D721Med (cell line): Measurements from ENCODE around the gene TNRC6C.

ENCODE experiments used
- DNase-seq: peaks from one replicate; pipeline ENCODE4 v3.0.0; 2011; ENCODE audit warnings: low spot score; ENCODE audit not compliant: insufficient read length
- FAIRE-seq: peaks from 2 replicates; lab custom pipeline; 2011; peaks lifted over from hg19 to GRCh38; lab: Jason Lieb, UNC
- CTCF ChIP-seq: IDR thresholded peaks from 2 replicates; pipeline ENCODE4 v1.5.1; 2012; ENCODE audit warnings: mild to moderate bottlenecking, control low read depth; ENCODE audit not compliant: insufficient read depth; ENCODE audit errors: missing control alignments

The TNRC6C gene

DNA sequence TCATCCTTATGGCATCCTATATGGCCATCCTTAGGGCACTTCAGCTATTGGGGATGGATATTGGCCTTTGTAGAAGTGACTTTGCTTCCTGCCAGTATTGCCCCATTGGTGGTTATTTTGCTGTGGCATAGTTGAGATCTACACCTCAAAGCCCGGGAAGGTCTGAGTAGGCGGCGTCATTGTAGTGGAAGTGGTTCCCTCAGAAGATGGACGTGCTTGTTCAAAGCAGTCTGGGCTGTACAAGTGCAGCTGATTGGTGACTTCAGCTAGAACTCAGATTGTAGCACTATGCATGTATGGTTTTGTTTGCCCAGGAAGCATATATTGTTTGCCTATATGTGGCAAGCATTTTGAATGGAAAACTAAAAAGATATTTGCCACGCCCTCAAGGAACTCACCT, 86.8 kb downstream of the TNRC6C start:
- FAIRE-seq, result no peak
- no peak for TF ChIP-seq CTCF
- no peak for DNase-seq

- DNase-seq, result no peak
- no peak for TF ChIP-seq CTCF
- FAIRE-seq, result no peak
These were observed 88.4 kb downstream of the TNRC6C start for GRCh38 chr17:78046923-78047322.

DNA sequence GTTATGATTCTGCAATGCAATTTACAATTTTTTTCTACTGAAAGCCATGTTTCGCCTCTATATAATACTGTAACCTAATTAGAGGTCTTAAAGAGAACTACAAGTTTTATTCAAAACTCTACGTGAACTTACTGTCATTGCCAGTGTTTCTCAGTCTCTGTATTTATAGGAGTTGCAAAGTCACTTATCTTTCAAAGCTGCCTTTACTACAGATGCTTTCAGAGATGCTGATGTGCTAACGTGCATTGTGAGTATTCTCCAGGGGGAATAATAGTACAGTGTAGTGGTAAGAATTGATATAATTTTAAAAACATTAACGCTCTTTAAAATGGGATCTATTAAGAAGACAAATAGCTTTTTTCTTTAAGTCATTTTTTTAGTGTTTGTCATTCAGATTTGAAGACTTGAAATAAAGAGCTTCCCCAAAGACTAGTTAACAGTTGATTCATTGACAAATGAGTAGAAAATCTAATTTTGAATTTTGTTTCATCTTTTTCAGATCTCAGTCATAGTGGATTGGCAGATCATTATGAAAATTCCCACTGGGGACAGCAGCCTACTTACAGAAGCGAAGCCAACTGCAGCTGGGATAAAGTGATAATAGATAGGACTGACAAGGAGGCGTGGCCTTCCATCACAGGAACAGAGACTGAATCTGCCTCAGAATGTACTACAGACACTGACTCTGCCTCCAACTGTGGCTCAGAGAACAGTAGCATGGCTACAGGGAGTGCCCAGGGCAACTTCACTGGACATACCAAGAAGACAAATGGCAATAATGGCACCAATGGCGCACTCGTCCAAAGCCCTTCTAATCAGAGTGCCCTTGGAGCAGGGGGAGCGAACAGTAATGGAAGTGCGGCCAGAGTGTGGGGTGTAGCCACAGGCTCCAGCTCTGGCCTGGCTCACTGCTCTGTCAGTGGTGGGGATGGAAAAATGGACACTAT, 90.1 kb downstream of the TNRC6C start:
- DNase-seq (no peak), FAIRE-seq (no peak)
- TF ChIP-seq CTCF, result no peak

- no peak for DNase-seq
- no peak for TF ChIP-seq CTCF
- no peak for FAIRE-seq
These were observed 91.1 kb downstream of the TNRC6C start for GRCh38 chr17:78049609-78050008.

GRCh38 chr17:78051186-78051972, 92.9 kb downstream of the TNRC6C start:
- DNase-seq (no peak), FAIRE-seq (no peak)
- TF ChIP-seq CTCF, result no peak

GRCh38 chr17:78053777-78054468, 95.4 kb downstream of the TNRC6C start:
- DNase-seq (no peak), FAIRE-seq (no peak)
- TF ChIP-seq CTCF, result no peak
